Vagina (tissue), 2 donors: ENCODE results near the gene ZNF407.

Experiments
- CTCF ChIP-seq, 3 experiments: fragments of 450-650 bp in 2 of 3; fragments of 200-600 bp in 1 of 3; sonication (generic) in 1 of 3; IDR thresholded peaks; one replicate each; pipeline ENCODE4 v1.5.1; 2017 to 2019; ENCODE audit warnings: antibody characterized with exemption in 3 of 3, mild to moderate bottlenecking in 2 of 3, moderate library complexity in 2 of 3
- POLR2AphosphoS5 ChIP-seq, 2 donors: sonication (generic); formaldehyde crosslinking; IDR thresholded peaks; one replicate each; pipeline ENCODE4 v1.9.0; 2017; ENCODE audit warnings: antibody characterized with exemption in 2 of 2, mild to moderate bottlenecking in 2 of 2, low read depth in 1 of 2; ENCODE audit not compliant: insufficient read depth in 1 of 2

GRCh38 chr18:74604361-74604760 is 6.7 kb downstream of the ZNF407 start:
- TF ChIP-seq CTCF (IDR thresholded peaks at IDR 0.05) (no peak), POLR2AphosphoS5 (IDR thresholded peaks at IDR 0.05; ENCODE audit: insufficient read depth in 1 of 2, low read depth in 1 of 2) (no peak)
